Caki2 (cell line): Measurements from ENCODE around the gene KCTD4. TPM values are rescaled to one million over a fixed set of nuclear protein-coding genes. Genes with fewer than 3 reads are reported as not detected.

ENCODE experiments used
- total RNA-seq: library from RNA; depleted of rRNA; stranded (reverse); fragments of >200 nt; shearing (Covaris generic); gene quantifications from 2 replicates; pipeline ENCODE4 v1.2.3, GENCODE V29; 2014; ENCODE audit warnings: low replicate concordance; rRNA removed

KCTD4 gene
- total RNA-seq, 1 experiment from 2014 or later, result 2.2 TPM

Other genes with a start within 250 kb of the KCTD4 start
- 3.4 and 3.6 TPM in 2 replicates for gene NUFIP1, start 211.6 kb downstream of the KCTD4 start, total RNA-seq
- 13.8 and 20.9 TPM in 2 replicates for gene GPALPP1, start 211.5 kb downstream of the KCTD4 start, total RNA-seq
- 17.3 and 25.2 TPM in 2 replicates for gene GTF2F2, start 80.5 kb downstream of the KCTD4 start, total RNA-seq
- 671 and 779 TPM in 2 replicates for gene TPT1, start 140.1 kb upstream of the KCTD4 start, total RNA-seq
- 5.6 and 6.0 TPM in 2 replicates for gene SLC25A30, start 217.3 kb upstream of the KCTD4 start, total RNA-seq